Measurements from ENCODE around the gene DEPDC7. TPM values are rescaled to one million over a fixed set of nuclear protein-coding genes. Genes with fewer than 3 reads are reported as not detected.
"Not testable (repeated sequence)": the region's sequence is repeated elsewhere in the genome, so short reads cannot be mapped to it uniquely, and the experiment has no call there.

Gene DEPDC7
- polyA plus RNA-seq, 2 donors, result 3.2 to 5.6 TPM

GRCh38 chr11:33018840-33019239 lies 3.2 kb downstream of the DEPDC7 start:
- Histone ChIP-seq H3K27me3 (ENCODE audit: control insufficient read depth in 1 of 2, insufficient read depth in 2 of 2, low read length in 2 of 2) (no peaks in the 10 kb centered on the region), H3K4me1 (ENCODE audit: control insufficient read depth in 2 of 2, insufficient read depth in 2 of 2, low read length in 1 of 2) (no peaks in the 10 kb centered on the region), H3K36me3 (ENCODE audit: control insufficient read depth in 2 of 2, insufficient read depth in 2 of 2, low read length in 1 of 2) (no peaks in the 10 kb centered on the region), H3K27ac (ENCODE audit: low read depth in 2 of 2, low read length in 1 of 2) (no peak overlapping the region), H3K4me3 (ENCODE audit: low read depth in 1 of 2, low read length in 2 of 2) (no peak overlapping the region), H3K9me3 (ENCODE audit: control insufficient read depth in 2 of 2, insufficient read depth in 1 of 2, low read depth in 1 of 2, low read length in 1 of 2) (no peaks in the 10 kb centered on the region)
- 88% methylated on average over 6 of the region's 6 CpGs for WGBS, 2 donors

- H3K36me3 ChIP-seq (ENCODE audit: control insufficient read depth in 2 of 2, insufficient read depth in 2 of 2, low read length in 1 of 2), result no peaks in the 10 kb centered on the region
- H3K27me3 ChIP-seq (ENCODE audit: control insufficient read depth in 1 of 2, insufficient read depth in 2 of 2, low read length in 2 of 2), result no peaks in the 10 kb centered on the region
- 68 to 75% methylated on average over 1 of the region's 1 CpG for WGBS, 2 donors
- H3K9me3 ChIP-seq (ENCODE audit: control insufficient read depth in 2 of 2, insufficient read depth in 1 of 2, low read depth in 1 of 2, low read length in 1 of 2), result no peaks in the 10 kb centered on the region
- no peak overlapping the region for H3K27ac ChIP-seq (ENCODE audit: low read depth in 2 of 2, low read length in 1 of 2)
- H3K4me3 ChIP-seq (ENCODE audit: low read depth in 1 of 2, low read length in 2 of 2), result no peak overlapping the region
- no peaks in the 10 kb centered on the region for H3K4me1 ChIP-seq (ENCODE audit: control insufficient read depth in 2 of 2, insufficient read depth in 2 of 2, low read length in 1 of 2)
Measured at GRCh38 chr11:33021501-33021900, 5.8 kb downstream of the DEPDC7 start.

- 50 to 60% methylated on average over 1 of the region's 1 CpG for WGBS, 2 donors
- Histone ChIP-seq H3K4me1 (ENCODE audit: control insufficient read depth in 2 of 2, insufficient read depth in 2 of 2, low read length in 1 of 2) (no peaks in the 10 kb centered on the region), H3K4me3 (ENCODE audit: low read depth in 1 of 2, low read length in 2 of 2) (no peak overlapping the region), H3K27me3 (ENCODE audit: control insufficient read depth in 1 of 2, insufficient read depth in 2 of 2, low read length in 2 of 2) (no peaks in the 10 kb centered on the region), H3K36me3 (ENCODE audit: control insufficient read depth in 2 of 2, insufficient read depth in 2 of 2, low read length in 1 of 2) (no peaks in the 10 kb centered on the region), H3K9me3 (ENCODE audit: control insufficient read depth in 2 of 2, insufficient read depth in 1 of 2, low read depth in 1 of 2, low read length in 1 of 2) (no peaks in the 10 kb centered on the region), H3K27ac (ENCODE audit: low read depth in 2 of 2, low read length in 1 of 2) (no peak overlapping the region)
Measured at GRCh38 chr11:33021937-33022336, 6.3 kb downstream of the DEPDC7 start.

GRCh38 chr11:33025339-33025722 lies 9.7 kb downstream of the DEPDC7 start:
- WGBS, 2 donors, result 89 to 91% methylated on average over 3 of the region's 3 CpGs
- Histone ChIP-seq H3K27ac (ENCODE audit: low read depth in 2 of 2, low read length in 1 of 2) (no peak overlapping the region), H3K36me3 (ENCODE audit: control insufficient read depth in 2 of 2, insufficient read depth in 2 of 2, low read length in 1 of 2) (no peaks in the 10 kb centered on the region), H3K27me3 (ENCODE audit: control insufficient read depth in 1 of 2, insufficient read depth in 2 of 2, low read length in 2 of 2) (no peaks in the 10 kb centered on the region), H3K4me3 (ENCODE audit: low read depth in 1 of 2, low read length in 2 of 2) (no peak overlapping the region), H3K9me3 (ENCODE audit: control insufficient read depth in 2 of 2, insufficient read depth in 1 of 2, low read depth in 1 of 2, low read length in 1 of 2) (no peaks in the 10 kb centered on the region), H3K4me1 (ENCODE audit: control insufficient read depth in 2 of 2, insufficient read depth in 2 of 2, low read length in 1 of 2) (no peaks in the 10 kb centered on the region)

GRCh38 chr11:33027233-33027632 lies 11.6 kb downstream of the DEPDC7 start:
- Histone ChIP-seq H3K4me3 (ENCODE audit: low read depth in 1 of 2, low read length in 2 of 2) (no peak overlapping the region), H3K27me3 (ENCODE audit: control insufficient read depth in 1 of 2, insufficient read depth in 2 of 2, low read length in 2 of 2) (no peaks in the 10 kb centered on the region), H3K36me3 (ENCODE audit: control insufficient read depth in 2 of 2, insufficient read depth in 2 of 2, low read length in 1 of 2) (no peaks in the 10 kb centered on the region), H3K4me1 (ENCODE audit: control insufficient read depth in 2 of 2, insufficient read depth in 2 of 2, low read length in 1 of 2) (no peaks in the 10 kb centered on the region), H3K9me3 (ENCODE audit: control insufficient read depth in 2 of 2, insufficient read depth in 1 of 2, low read depth in 1 of 2, low read length in 1 of 2) (no peaks in the 10 kb centered on the region), H3K27ac (ENCODE audit: low read depth in 2 of 2, low read length in 1 of 2) (no peak overlapping the region)
- 82 to 88% methylated on average over 2 of the region's 2 CpGs for WGBS, 2 donors

GRCh38 chr11:33027846-33028536 lies 12.3 kb downstream of the DEPDC7 start:
- Histone ChIP-seq H3K9me3 (ENCODE audit: control insufficient read depth in 2 of 2, insufficient read depth in 1 of 2, low read depth in 1 of 2, low read length in 1 of 2) (no peaks in the 10 kb centered on the region), H3K27ac (ENCODE audit: low read depth in 2 of 2, low read length in 1 of 2) (no peak overlapping the region), H3K4me1 (ENCODE audit: control insufficient read depth in 2 of 2, insufficient read depth in 2 of 2, low read length in 1 of 2) (no peaks in the 10 kb centered on the region), H3K4me3 (ENCODE audit: low read depth in 1 of 2, low read length in 2 of 2) (no peak overlapping the region), H3K27me3 (ENCODE audit: control insufficient read depth in 1 of 2, insufficient read depth in 2 of 2, low read length in 2 of 2) (no peaks in the 10 kb centered on the region), H3K36me3 (ENCODE audit: control insufficient read depth in 2 of 2, insufficient read depth in 2 of 2, low read length in 1 of 2) (no peaks in the 10 kb centered on the region)
- WGBS, 2 donors, result 67 to 76% methylated on average over 4 of the region's 4 CpGs

GRCh38 chr11:33028537-33028914 lies 12.8 kb downstream of the DEPDC7 start:
- Histone ChIP-seq H3K27me3 (ENCODE audit: control insufficient read depth in 1 of 2, insufficient read depth in 2 of 2, low read length in 2 of 2) (no peaks in the 10 kb centered on the region), H3K4me3 (ENCODE audit: low read depth in 1 of 2, low read length in 2 of 2) (no peak overlapping the region), H3K4me1 (ENCODE audit: control insufficient read depth in 2 of 2, insufficient read depth in 2 of 2, low read length in 1 of 2) (no peaks in the 10 kb centered on the region), H3K27ac (ENCODE audit: low read depth in 2 of 2, low read length in 1 of 2) (no peak overlapping the region), H3K36me3 (ENCODE audit: control insufficient read depth in 2 of 2, insufficient read depth in 2 of 2, low read length in 1 of 2) (no peaks in the 10 kb centered on the region), H3K9me3 (ENCODE audit: control insufficient read depth in 2 of 2, insufficient read depth in 1 of 2, low read depth in 1 of 2, low read length in 1 of 2) (no peaks in the 10 kb centered on the region)
- WGBS, 2 donors, result 80 to 82% methylated on average over 2 of the region's 2 CpGs

- H3K4me3 ChIP-seq (ENCODE audit: low read depth in 1 of 2, low read length in 2 of 2); H3K27me3 ChIP-seq (ENCODE audit: control insufficient read depth in 1 of 2, insufficient read depth in 2 of 2, low read length in 2 of 2); H3K4me1 ChIP-seq (ENCODE audit: control insufficient read depth in 2 of 2, insufficient read depth in 2 of 2, low read length in 1 of 2); H3K9me3 ChIP-seq (ENCODE audit: control insufficient read depth in 2 of 2, insufficient read depth in 1 of 2, low read depth in 1 of 2, low read length in 1 of 2); H3K36me3 ChIP-seq (ENCODE audit: control insufficient read depth in 2 of 2, insufficient read depth in 2 of 2, low read length in 1 of 2); H3K27ac ChIP-seq (ENCODE audit: low read depth in 2 of 2, low read length in 1 of 2): not testable (repeated sequence)
- WGBS, 2 donors, result 90 to 94% methylated on average over 6 of the region's 6 CpGs
Measured at GRCh38 chr11:33029218-33029617, 13.5 kb downstream of the DEPDC7 start.

- Histone ChIP-seq H3K4me3 (ENCODE audit: low read depth in 1 of 2, low read length in 2 of 2) (no peak overlapping the region), H3K4me1 (ENCODE audit: control insufficient read depth in 2 of 2, insufficient read depth in 2 of 2, low read length in 1 of 2) (no peaks in the 10 kb centered on the region), H3K27ac (ENCODE audit: low read depth in 2 of 2, low read length in 1 of 2) (no peak overlapping the region), H3K9me3 (ENCODE audit: control insufficient read depth in 2 of 2, insufficient read depth in 1 of 2, low read depth in 1 of 2, low read length in 1 of 2) (no peaks in the 10 kb centered on the region), H3K36me3 (ENCODE audit: control insufficient read depth in 2 of 2, insufficient read depth in 2 of 2, low read length in 1 of 2) (no peaks in the 10 kb centered on the region), H3K27me3 (ENCODE audit: control insufficient read depth in 1 of 2, insufficient read depth in 2 of 2, low read length in 2 of 2) (no peaks in the 10 kb centered on the region)
- 56 to 57% methylated on average over 4 of the region's 4 CpGs for WGBS, 2 donors
Measured at GRCh38 chr11:33033493-33033892, 17.8 kb downstream of the DEPDC7 start.

- Histone ChIP-seq H3K4me1 (ENCODE audit: control insufficient read depth in 2 of 2, insufficient read depth in 2 of 2, low read length in 1 of 2) (no peaks in the 10 kb centered on the region), H3K27ac (ENCODE audit: low read depth in 2 of 2, low read length in 1 of 2) (no peak overlapping the region), H3K9me3 (ENCODE audit: control insufficient read depth in 2 of 2, insufficient read depth in 1 of 2, low read depth in 1 of 2, low read length in 1 of 2) (no peaks in the 10 kb centered on the region), H3K36me3 (ENCODE audit: control insufficient read depth in 2 of 2, insufficient read depth in 2 of 2, low read length in 1 of 2) (no peaks in the 10 kb centered on the region), H3K4me3 (ENCODE audit: low read depth in 1 of 2, low read length in 2 of 2) (no peak overlapping the region), H3K27me3 (ENCODE audit: control insufficient read depth in 1 of 2, insufficient read depth in 2 of 2, low read length in 2 of 2) (no peaks in the 10 kb centered on the region)
- WGBS, 2 donors, result 84 to 95% methylated on average over 1 of the region's 1 CpG
Measured at GRCh38 chr11:33035011-33035410, 19.3 kb downstream of the DEPDC7 start.

All from esophagus (tissue), 2 donors.